HCT116 (cell line): ENCODE results near the gene RCC1. TPM values are rescaled to one million over a fixed set of nuclear protein-coding genes. Genes with fewer than 3 reads are reported as not detected.
"Not testable (repeated sequence)": the region's sequence is repeated elsewhere in the genome, so short reads cannot be mapped to it uniquely, and the experiment has no call there.

ENCODE experiments used
- ATAC-seq: fragments of 200-7000 bp; cut with Tn5 transposase; 2 replicates; pipeline ENCODE4 v1.9.1; 2020; ENCODE audit warnings: mild to moderate bottlenecking, moderate library complexity
- BruUV-seq: library from RNA; stranded (reverse); fragments of 400-500 nt; replicated peaks from 2 replicates; lab custom pipeline; 2021; lab: Mats Ljungman, UMichigan
- CTCF ChIA-PET: fragments of 300-600 bp; sonication (Branson Sonifier 250); formaldehyde crosslinking; loops from one replicate; lab custom pipeline; 2021; ENCODE audit warnings: antibody characterized with exemption; lab: Charles Lee
- POLR2A ChIA-PET: fragments of 300-600, 350-600 bp; sonication (Branson Sonifier 250); formaldehyde crosslinking; loops from one replicate; lab custom pipeline; 2021; ENCODE audit warnings: antibody characterized with exemption; lab: Charles Lee
- RAD21 ChIA-PET, 2 experiments: fragments of 300-600 bp; sonication (Branson Sonifier 250); formaldehyde crosslinking; loops; one replicate each; lab custom pipeline; 2023; ENCODE audit warnings: low total read pairs in 2 of 2; ENCODE audit not compliant: uncharacterized antibody in 2 of 2, unreplicated experiment in 2 of 2, low non-redundant PET in 1 of 2; lab: Charles Lee
- DNase-seq: peaks from one replicate; pipeline ENCODE4 v3.0.0-alpha.2; 2010; ENCODE audit warnings: low read depth, low spot score
- H2AFZ ChIP-seq: fragments of 200-600 bp; shearing (Covaris generic), sonication (generic); 2 replicates; pipeline ENCODE4 v1.6.1; 2017; ENCODE audit warnings: low read depth, mixed run types, mixed read lengths, antibody characterized with exemption, low read length; ENCODE audit not compliant: poor library complexity, severe bottlenecking
- H3K27ac ChIP-seq: 2 replicates; pipeline ENCODE4 v1.5.1; 2012; ENCODE audit warnings: low read depth, low read length
- H3K27me3 ChIP-seq: fragments of 200-600 bp; sonication (generic); 2 replicates; pipeline ENCODE4 v1.6.1; 2016; ENCODE audit warnings: mixed run types, low read length, mixed read lengths; ENCODE audit not compliant: insufficient read depth
- H3K36me3 ChIP-seq, 2 experiments: fragments of 200-500 bp in 1 of 2; fragments of 200-600 bp in 1 of 2; sonication (Bioruptor generic) in 1 of 2; sonication (generic) in 1 of 2; 2 replicates each; pipeline versions ENCODE4 v1.5.1 to v1.6.1; 2014 to 2016; ENCODE audit warnings: low read length in 2 of 2, inconsistent platforms in 1 of 2, mixed read lengths in 1 of 2, mixed run types in 1 of 2; ENCODE audit not compliant: insufficient read depth in 2 of 2, control insufficient read depth in 1 of 2
- H3K4me1 ChIP-seq, 2 experiments: fragments of 200-600 bp in 1 of 2; sonication (generic) in 1 of 2; 2 replicates each; pipeline versions ENCODE4 v1.5.1 to v1.6.1; 2012 to 2017; ENCODE audit warnings: low read length in 2 of 2, inconsistent platforms in 1 of 2, mild to moderate bottlenecking in 1 of 2, mixed read lengths in 1 of 2, mixed run types in 1 of 2, moderate library complexity in 1 of 2; ENCODE audit not compliant: insufficient read depth in 2 of 2, control insufficient read depth in 1 of 2
- H3K4me2 ChIP-seq: fragments of 200-600 bp; sonication (generic); 2 replicates; pipeline ENCODE4 v1.6.1; 2017; ENCODE audit warnings: mixed run types, low read length, mixed read lengths
- H3K4me3 ChIP-seq, 2 experiments: fragments of 200-600 bp in 1 of 2; sonication (generic) in 1 of 2; replicated peaks in 1 of 2; 2 replicates each; pipeline ENCODE4 v1.5.1; 2011 to 2016; ENCODE audit warnings: low read length in 2 of 2, control low read depth in 1 of 2, low read depth in 1 of 2, mild to moderate bottlenecking in 1 of 2, mixed read lengths in 1 of 2, mixed run types in 1 of 2
- H3K79me2 ChIP-seq: fragments of 200-600 bp; sonication (generic); 2 replicates; pipeline ENCODE4 v1.6.1; 2017; ENCODE audit warnings: mild to moderate bottlenecking, mixed run types, low read length, moderate library complexity, mixed read lengths; ENCODE audit not compliant: insufficient read depth
- H3K9ac ChIP-seq: fragments of 200-600 bp; sonication (generic); 2 replicates; pipeline ENCODE4 v1.6.1; 2016; ENCODE audit warnings: low read length, mixed read lengths
- H3K9me2 ChIP-seq: fragments of 200-600 bp; sonication (generic), shearing (Covaris generic); 2 replicates; pipeline ENCODE4 v1.6.1; 2017; ENCODE audit warnings: mixed run types, mild to moderate bottlenecking, moderate library complexity; ENCODE audit not compliant: insufficient read depth
- H3K9me3 ChIP-seq, 2 experiments: fragments of 200-500 bp in 1 of 2; fragments of 200-600 bp in 1 of 2; sonication (Bioruptor generic) in 1 of 2; sonication (generic) in 1 of 2; 2 replicates each; pipeline ENCODE4 v1.6.1; 2014 to 2017; ENCODE audit warnings: low read length in 2 of 2, mixed read lengths in 2 of 2, inconsistent platforms in 1 of 2, low read depth in 1 of 2, mild to moderate bottlenecking in 1 of 2, mixed run types in 1 of 2, moderate library complexity in 1 of 2; ENCODE audit not compliant: control insufficient read depth in 1 of 2, insufficient read depth in 1 of 2
- H4K20me1 ChIP-seq: fragments of 200-600 bp; sonication (generic), shearing (Covaris generic); 2 replicates; pipeline ENCODE4 v1.6.1; 2017; ENCODE audit warnings: mixed run types, mild to moderate bottlenecking, moderate library complexity; ENCODE audit not compliant: insufficient read depth
- ATF3 ChIP-seq: IDR thresholded peaks from 2 replicates; pipeline ENCODE4 v1.6.1; 2012
- CBX3 ChIP-seq: IDR thresholded peaks from 2 replicates; pipeline ENCODE4 v1.6.1; 2012; ENCODE audit warnings: low read depth
- CTCF ChIP-seq, 3 experiments: fragments of 200-600 bp in 1 of 3; sonication (generic) in 1 of 3; IDR thresholded peaks in 2 of 3; conservative IDR thresholded peaks in 1 of 3; 2 replicates each; pipeline ENCODE4 v1.5.1; 2012 to 2017; ENCODE audit warnings: low read depth in 2 of 3, low read length in 2 of 3, antibody characterized with exemption in 1 of 3, borderline replicate concordance in 1 of 3, control low read depth in 1 of 3, mild to moderate bottlenecking in 1 of 3, mixed read lengths in 1 of 3, mixed run types in 1 of 3, moderate library complexity in 1 of 3; ENCODE audit not compliant: insufficient read depth in 1 of 3
- EGR1 ChIP-seq: IDR thresholded peaks from 2 replicates; pipeline ENCODE4 v1.6.1; 2012; ENCODE audit warnings: low read depth
- EZH2phosphoT487 ChIP-seq: fragments of 200-600 bp; IDR thresholded peaks from 2 replicates; pipeline ENCODE4 v1.6.1; 2018; ENCODE audit warnings: antibody characterized with exemption, borderline replicate concordance
- FOSL1 ChIP-seq: IDR thresholded peaks from 2 replicates; pipeline ENCODE4 v1.6.1; 2012; ENCODE audit warnings: low read depth
- POLR2A ChIP-seq: IDR thresholded peaks from 2 replicates; pipeline ENCODE4 v1.7.0; 2011; ENCODE audit warnings: borderline replicate concordance; ENCODE audit not compliant: insufficient read depth, insufficient read length; ENCODE audit errors: extremely low read depth
- RAD21 ChIP-seq: IDR thresholded peaks from 2 replicates; pipeline ENCODE4 v1.6.1; 2012; ENCODE audit warnings: low read depth, mild to moderate bottlenecking
- SIN3A ChIP-seq: IDR thresholded peaks from 2 replicates; pipeline ENCODE4 v1.6.1; 2012; ENCODE audit warnings: low read depth
- SRF ChIP-seq: IDR thresholded peaks from 2 replicates; pipeline ENCODE4 v1.6.1; 2012; ENCODE audit warnings: low read depth
- TCF7L2 ChIP-seq: IDR thresholded peaks from 2 replicates; pipeline ENCODE4 v1.7.0; 2011; ENCODE audit warnings: borderline replicate concordance, inconsistent platforms; ENCODE audit not compliant: insufficient read depth, insufficient read length; ENCODE audit errors: extremely low read depth
- ZBTB33 ChIP-seq: IDR thresholded peaks from 2 replicates; pipeline ENCODE4 v1.6.1; 2011; ENCODE audit warnings: mild to moderate bottlenecking, low read length, moderate library complexity; ENCODE audit not compliant: insufficient replicate concordance; ENCODE audit errors: extremely low read depth
- ZFX ChIP-seq: fragments of 450-650 bp; IDR thresholded peaks from 2 replicates; pipeline ENCODE4 v1.6.1; 2017
- ZNF274 ChIP-seq: fragments of 200-500 bp; sonication (Bioruptor generic); IDR thresholded peaks from 2 replicates; pipeline ENCODE4 v1.6.1; 2014; ENCODE audit warnings: mild to moderate bottlenecking, low read depth, low read length, inconsistent platforms
- intact Hi-C: fragments of 100-400 bp; cut with micrococcal nuclease; formaldehyde crosslinking; loops from 2 replicates; pipeline ENCODE4 v1.10.0; 2022
- total RNA-seq: library from RNA; stranded (reverse); gene quantifications from one replicate; pipeline ENCODE4 v1.2.1, GENCODE V29; 2021; ENCODE audit not compliant: unreplicated experiment

Gene RCC1
- total RNA-seq, 1 experiment from 2014 or later: 124 TPM

GRCh38 chr1:28470146-28470545 is 35.7 kb upstream of the RCC1 start:
- no TSS peak for BruUV-seq
- Histone ChIP-seq H3K27me3 (no peaks in the 10 kb centered on the region), H3K9ac (no peak overlapping the region), H3K9me2 (no peaks in the 10 kb centered on the region), H3K4me2 (no peak overlapping the region), H3K9me3 (no peaks in the 10 kb centered on the region), H4K20me1 (no peaks in the 10 kb centered on the region), H3K79me2 (no peaks in the 10 kb centered on the region), H3K27ac (no peak overlapping the region), H2AFZ (no peak overlapping the region), H3K4me1 (peaks cover 0 to 22% of the 10 kb centered on the region in 2 experiments; a peak in 2 of 4 replicates), H3K4me3 (no peak overlapping the region), H3K36me3 (peaks cover 5 to 23% of the 10 kb centered on the region in 2 experiments; a peak in 2 of 4 replicates)
- no peak for ATAC-seq
- ChIA-PET RAD21 (no interaction called here), POLR2A (no interaction called here), CTCF (no interaction called here)
- intact Hi-C loops: no loop called here
- no peak for TF ChIP-seq SRF
- no peak for TF ChIP-seq EZH2phosphoT487
- no peak for TF ChIP-seq ZFX
- TF ChIP-seq ATF3: no peak
- no peak for TF ChIP-seq CBX3
- TF ChIP-seq RAD21: no peak
- no peak for TF ChIP-seq CTCF (IDR thresholded peaks at IDR 0.05 in 2 of 3, conservative IDR thresholded peaks at IDR 0.05 in 1 of 3; ENCODE audit: borderline replicate concordance in 1 of 3, insufficient read depth in 1 of 3, low read depth in 2 of 3, low read length in 2 of 3)
- TF ChIP-seq TCF7L2: no peak
- no peak for TF ChIP-seq FOSL1
- no peak for TF ChIP-seq EGR1
- TF ChIP-seq SIN3A: no peak
- TF ChIP-seq POLR2A: no peak
- no peak for TF ChIP-seq ZBTB33
- no peak for TF ChIP-seq ZNF274
- no peak for DNase-seq

- H4K20me1 ChIP-seq, H3K9me2 ChIP-seq, H3K9ac ChIP-seq, H3K4me3 ChIP-seq, CTCF ChIA-PET, intact Hi-C loops, H3K27ac ChIP-seq, H3K79me2 ChIP-seq, BruUV-seq, DNase-seq, H3K27me3 ChIP-seq, H2AFZ ChIP-seq, H3K9me3 ChIP-seq: not testable (repeated sequence)
- ChIA-PET POLR2A (interaction anchor here (0.6 to 1.2 kb wide), 2 partner anchors 25 to 26 kb away, joined by 3 to 4 read pairs; partner anchors contain the start of gene RCC1), RAD21 (interaction anchor here in 1 of 2 experiments (0.7 to 0.8 kb wide), 2 partner anchors 50 to 76 kb away, joined by 4 to 5 read pairs; no protein-coding TSS in a partner anchor)
- Histone ChIP-seq H3K4me1 (peaks cover 18 to 31% of the 10 kb centered on the region in 2 experiments), H3K4me2 (peak overlapping the region; percentile 58), H3K36me3 (peaks cover 18 to 27% of the 10 kb centered on the region in 2 experiments; a peak in 3 of 4 replicates)
- peak; percentile 84 for ATAC-seq
Measured at GRCh38 chr1:28479497-28479896, 26.3 kb upstream of the RCC1 start.
